T-helper 17 cell (primary cell): ENCODE results near the gene IRF7. TPM values are rescaled to one million over a fixed set of nuclear protein-coding genes. Genes with fewer than 3 reads are reported as not detected.
A peak's percentile ranks its signal among the peaks of the same experiment; 100 is the strongest.
"Not testable (repeated sequence)": the region's sequence is repeated elsewhere in the genome, so short reads cannot be mapped to it uniquely, and the experiment has no call there.

Source experiments
- ATAC-seq: fragments of 150-1000 bp; cut with Tn5 transposase; 2 replicates; pipeline ENCODE4 v1.10.0; 2021; ENCODE audit warnings: mild to moderate bottlenecking, moderate library complexity
- DNase-seq, 3 donors: peaks; one replicate each; pipeline versions ENCODE4 v3.0.0 to v3.0.0-alpha.2; 2020 to 2021
- H3K9me3 ChIP-seq: one replicate; pipeline ENCODE4 v1.7.0; 2013; ENCODE audit warnings: low read length, mild to moderate bottlenecking; ENCODE audit not compliant: control insufficient read depth, poor library complexity, severe bottlenecking
- H3K27ac Mint-ChIP-seq: one replicate; pipeline ENCODE4 v1.8.0; 2022; ENCODE audit warnings: mild to moderate bottlenecking, moderate library complexity, mixed read lengths
- H3K27me3 Mint-ChIP-seq: one replicate; pipeline ENCODE4 v1.8.0; 2022; ENCODE audit warnings: mixed read lengths
- H3K36me3 Mint-ChIP-seq: one replicate; pipeline ENCODE4 v1.8.0; 2022; ENCODE audit warnings: low read depth, mixed read lengths
- H3K4me1 Mint-ChIP-seq: one replicate; pipeline ENCODE4 v1.8.0; 2022; ENCODE audit warnings: mild to moderate bottlenecking, mixed read lengths
- H3K4me3 Mint-ChIP-seq: one replicate; pipeline ENCODE4 v1.8.0; 2022; ENCODE audit warnings: mild to moderate bottlenecking, moderate library complexity, mixed read lengths
- total RNA-seq, 4 donors: library from RNA in 2 of 4; stranded (reverse) in 2 of 4; gene quantifications; one replicate each; pipeline ENCODE4 v1.2.3 and lab custom pipeline; 2022 to 2026

IRF7 gene
- total RNA-seq, 2 donors from 2014 or later, result 40.3 to 44.0 TPM

DNA sequence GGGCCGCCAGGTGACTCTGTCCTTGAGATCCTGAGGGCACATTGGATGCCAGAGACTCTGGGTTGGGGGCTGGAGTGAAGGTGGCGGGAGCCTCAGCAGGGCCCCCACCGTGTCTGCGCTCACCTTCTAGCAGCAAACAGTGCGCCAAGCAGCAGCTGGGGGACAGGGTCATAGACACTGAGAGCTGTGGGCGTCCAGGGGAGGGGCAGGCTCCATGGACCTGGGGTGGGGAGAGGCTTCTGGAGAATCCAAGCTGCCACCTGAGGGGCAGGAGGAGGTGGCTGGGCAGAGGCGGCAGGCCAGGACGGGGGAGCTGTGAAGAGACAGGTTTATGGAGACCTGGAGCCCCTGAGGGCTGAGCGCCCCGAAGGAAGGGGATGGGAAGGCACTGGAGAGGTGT is 31.5 kb downstream of the IRF7 start:
- Mint-ChIP-seq H3K4me3 (no peak overlapping the region), H3K27ac (no peak overlapping the region), H3K27me3 (no peaks in the 10 kb centered on the region), H3K4me1 (peaks cover 35% of the 10 kb centered on the region), H3K36me3 (no peaks in the 10 kb centered on the region)
- ATAC-seq (no peak), DNase-seq (no peak)
- H3K9me3 ChIP-seq, result no peaks in the 10 kb centered on the region

DNA sequence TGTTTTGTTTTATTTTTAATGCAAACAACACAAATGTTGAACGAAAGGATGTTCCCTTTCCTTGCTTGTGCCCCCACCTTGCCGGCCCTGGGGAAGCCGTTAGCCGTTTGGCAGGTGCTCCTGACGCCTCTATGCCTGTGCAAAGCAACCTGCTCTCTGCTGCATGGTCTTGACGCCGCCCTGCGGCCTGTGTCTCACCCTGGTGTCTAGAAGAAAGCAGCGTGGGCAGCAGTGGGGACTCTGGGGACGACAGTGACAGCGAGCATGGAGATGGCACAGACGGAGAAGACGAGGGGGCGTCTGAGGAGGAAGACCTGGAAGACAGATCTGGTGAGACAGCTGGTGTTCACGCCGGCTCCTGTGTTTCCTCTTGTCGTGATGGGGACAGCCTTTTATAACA is 34.0 kb downstream of the IRF7 start:
- H3K27me3 Mint-ChIP-seq, result no peaks in the 10 kb centered on the region
- ATAC-seq, result no peak
- peak overlapping the region; percentile 41 for H3K27ac Mint-ChIP-seq
- H3K9me3 ChIP-seq, result no peaks in the 10 kb centered on the region
- peaks cover 39% of the 10 kb centered on the region for H3K4me1 Mint-ChIP-seq
- H3K4me3 Mint-ChIP-seq, result no peak overlapping the region
- H3K36me3 Mint-ChIP-seq, result no peaks in the 10 kb centered on the region
- DNase-seq, result no peak

DNA sequence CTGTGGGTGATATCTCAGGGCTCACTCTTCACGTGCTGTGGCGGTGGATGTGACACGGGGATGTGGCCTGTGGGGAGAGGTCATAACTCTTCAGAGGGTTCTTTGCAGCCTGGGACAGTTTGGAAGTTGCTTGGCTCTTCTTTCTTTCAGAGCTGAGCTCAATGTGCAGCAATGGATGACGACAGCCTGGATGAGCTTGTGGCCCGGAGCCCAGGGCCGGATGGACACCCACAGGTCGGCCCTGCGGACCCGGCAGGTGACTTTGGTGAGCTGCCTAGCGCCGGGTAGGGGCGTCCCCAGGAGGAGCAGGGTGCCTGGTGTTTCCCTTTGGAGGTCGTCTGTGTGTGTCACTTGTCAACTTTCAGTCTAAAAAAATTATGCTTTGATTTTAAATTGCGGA is 34.4 kb downstream of the IRF7 start:
- no peaks in the 10 kb centered on the region for H3K27me3 Mint-ChIP-seq
- H3K9me3 ChIP-seq, result no peaks in the 10 kb centered on the region
- no peak overlapping the region for H3K4me3 Mint-ChIP-seq
- H3K4me1 Mint-ChIP-seq, result peaks cover 36% of the 10 kb centered on the region
- H3K27ac Mint-ChIP-seq, result no peak overlapping the region
- H3K36me3 Mint-ChIP-seq, result no peaks in the 10 kb centered on the region
- ATAC-seq (no peak), DNase-seq (no peak)

DNA sequence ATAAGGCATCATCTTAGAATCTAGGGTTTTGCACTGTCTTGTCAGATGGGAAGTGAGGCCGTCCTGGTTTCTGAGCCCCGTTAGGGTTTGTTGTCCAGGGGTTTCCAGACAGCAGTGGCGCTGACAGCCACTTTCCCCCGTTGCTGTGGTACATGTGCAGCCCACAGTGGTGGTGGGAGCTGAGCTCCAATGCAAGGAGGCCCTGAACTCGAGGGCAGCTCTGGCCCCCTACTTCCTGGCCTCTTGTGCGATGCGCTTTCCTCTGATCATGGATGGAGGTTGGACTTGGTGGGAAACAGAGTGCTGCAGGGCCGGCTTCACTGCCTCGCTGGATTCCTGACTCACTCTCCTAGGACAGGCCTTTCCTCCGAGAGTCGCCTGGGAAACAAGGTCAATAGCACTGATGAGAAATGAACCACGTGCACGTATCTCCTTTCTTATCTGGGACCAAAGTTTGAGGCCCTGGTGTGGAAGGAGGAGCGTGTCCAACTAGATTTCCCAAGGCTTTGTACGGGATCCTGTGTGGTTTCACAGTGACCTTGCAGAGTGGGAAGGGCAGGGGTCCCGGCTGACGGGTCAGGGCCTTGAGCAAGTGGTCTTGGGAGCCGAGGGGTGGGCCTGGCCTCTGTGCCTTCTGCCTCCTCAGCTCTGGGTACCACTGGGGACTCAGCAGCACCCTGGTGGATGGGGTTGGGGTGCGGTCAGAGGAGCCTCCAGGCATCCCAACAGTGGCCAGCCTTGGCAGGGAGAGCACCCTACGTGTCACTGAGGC is 35.7 kb downstream of the IRF7 start:
- no peak for DNase-seq
- H3K36me3 Mint-ChIP-seq, result no peaks in the 10 kb centered on the region
- peak overlapping the region; percentile 33 for H3K4me3 Mint-ChIP-seq
- no peaks in the 10 kb centered on the region for H3K9me3 ChIP-seq
- peaks cover 37% of the 10 kb centered on the region for H3K4me1 Mint-ChIP-seq
- no peaks in the 10 kb centered on the region for H3K27me3 Mint-ChIP-seq
- no peak for ATAC-seq
- H3K27ac Mint-ChIP-seq, result no peak overlapping the region

DNA sequence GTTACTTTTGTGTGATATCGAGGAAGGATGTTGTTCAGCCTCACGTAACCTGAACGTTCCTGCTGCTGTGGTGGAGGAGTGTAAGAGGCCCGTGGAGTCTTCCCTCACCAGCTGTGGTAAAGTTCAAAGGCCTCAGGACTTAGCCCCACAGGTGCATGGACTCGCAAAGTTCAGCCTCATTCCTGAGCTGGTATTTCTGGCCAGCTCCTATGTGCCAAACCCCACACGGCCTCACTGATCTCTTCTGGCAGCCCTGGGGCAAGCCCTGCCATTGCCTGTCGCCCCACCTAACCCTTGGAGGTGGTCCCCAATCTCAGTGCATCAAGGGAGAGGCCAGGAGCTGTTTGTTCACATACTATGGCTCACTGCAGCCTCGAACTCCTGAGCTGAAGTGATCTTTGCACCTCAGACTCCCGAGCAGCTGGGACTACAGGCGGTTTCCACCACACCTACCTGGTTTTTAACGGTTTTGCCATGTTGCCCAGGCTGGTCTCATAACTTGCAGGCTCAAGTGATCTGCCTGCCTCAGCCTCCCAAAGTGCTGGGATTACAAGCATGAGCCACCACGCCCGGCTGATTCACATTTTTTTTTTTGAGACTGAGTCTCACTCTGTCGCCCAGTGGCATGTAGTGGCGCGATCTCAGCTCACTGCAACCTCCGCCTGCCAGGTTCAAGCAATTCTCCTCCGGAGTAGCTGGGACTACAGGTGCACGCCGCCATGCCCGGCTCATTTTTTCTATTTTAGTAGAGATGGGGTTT is 37.3 kb downstream of the IRF7 start:
- H3K27me3 Mint-ChIP-seq, result no peaks in the 10 kb centered on the region
- peak overlapping the region; percentile 75 for H3K27ac Mint-ChIP-seq
- H3K4me1 Mint-ChIP-seq, result peaks cover 44% of the 10 kb centered on the region
- H3K36me3 Mint-ChIP-seq, result no peaks in the 10 kb centered on the region
- DNase-seq (no peak), ATAC-seq (no peak)
- H3K4me3 Mint-ChIP-seq, result peak overlapping the region; percentile 84
- H3K9me3 ChIP-seq, result no peaks in the 10 kb centered on the region

DNA sequence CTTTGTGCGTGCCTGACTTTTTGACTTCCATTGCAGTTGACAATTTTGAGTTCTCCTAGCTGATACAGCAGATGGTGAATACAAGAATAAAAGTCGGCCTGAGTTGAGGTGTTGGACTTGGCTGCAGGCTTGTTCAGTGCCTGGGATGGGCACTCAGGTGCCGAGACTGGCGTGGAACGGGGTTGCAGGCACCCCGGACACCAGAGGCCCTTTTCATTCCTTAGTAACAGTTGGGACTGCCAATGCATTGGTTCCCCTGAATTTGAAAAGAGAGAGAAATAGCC is 38.2 kb downstream of the IRF7 start:
- DNase-seq (no peak), ATAC-seq (no peak)
- Mint-ChIP-seq H3K27me3 (no peaks in the 10 kb centered on the region), H3K4me3 (peak overlapping the region; percentile 84), H3K36me3 (no peaks in the 10 kb centered on the region), H3K27ac (peak overlapping the region; percentile 75), H3K4me1 (peaks cover 44% of the 10 kb centered on the region)
- H3K9me3 ChIP-seq, result no peaks in the 10 kb centered on the region

DNA sequence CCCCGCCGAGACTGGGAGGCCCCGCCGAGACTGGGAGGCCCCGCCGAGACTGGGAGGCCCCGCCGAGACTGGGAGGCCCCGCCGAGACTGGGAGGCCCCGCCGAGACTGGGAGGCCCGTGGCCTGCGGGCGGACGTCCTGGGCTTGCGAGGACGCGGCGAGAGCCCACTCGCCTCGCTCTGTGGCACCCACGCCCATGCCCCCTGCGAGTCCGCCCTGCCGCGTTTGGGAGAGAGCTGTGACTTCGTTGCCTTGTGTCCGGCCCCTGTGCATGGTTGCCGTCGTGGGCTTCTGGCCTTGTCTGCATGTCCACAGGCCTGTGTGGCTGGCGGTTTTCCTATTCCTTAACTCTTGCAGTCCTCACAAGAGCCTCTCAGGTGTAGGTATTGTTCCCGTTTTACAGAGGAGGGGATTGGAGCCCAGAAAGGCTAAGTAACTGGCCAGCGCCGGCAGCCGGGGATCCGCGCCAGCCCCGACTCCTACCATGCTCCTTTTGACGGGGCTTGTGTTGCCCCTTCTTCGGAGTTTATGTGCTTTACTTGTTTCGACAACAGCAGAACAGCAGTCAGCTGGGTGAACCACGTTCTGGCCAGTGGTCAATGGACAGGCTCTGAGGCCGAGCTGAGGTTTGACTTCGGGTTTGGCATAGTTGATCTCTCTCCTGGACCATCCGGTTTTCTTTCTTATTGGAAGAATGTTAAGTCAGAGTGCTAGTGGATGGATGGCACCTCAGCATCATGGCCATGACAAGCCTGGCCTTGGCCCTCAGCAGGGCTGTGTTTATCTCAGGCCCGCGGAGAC is 38.7 kb downstream of the IRF7 start:
- no peak for ATAC-seq
- DNase-seq, result no peak
- peak overlapping the region; percentile 84 for H3K4me3 Mint-ChIP-seq
- H3K27ac Mint-ChIP-seq, result peak overlapping the region; percentile 75
- no peaks in the 10 kb centered on the region for H3K36me3 Mint-ChIP-seq
- H3K4me1 Mint-ChIP-seq, result peaks cover 44% of the 10 kb centered on the region
- no peaks in the 10 kb centered on the region for H3K9me3 ChIP-seq
- H3K27me3 Mint-ChIP-seq, result no peaks in the 10 kb centered on the region

DNA sequence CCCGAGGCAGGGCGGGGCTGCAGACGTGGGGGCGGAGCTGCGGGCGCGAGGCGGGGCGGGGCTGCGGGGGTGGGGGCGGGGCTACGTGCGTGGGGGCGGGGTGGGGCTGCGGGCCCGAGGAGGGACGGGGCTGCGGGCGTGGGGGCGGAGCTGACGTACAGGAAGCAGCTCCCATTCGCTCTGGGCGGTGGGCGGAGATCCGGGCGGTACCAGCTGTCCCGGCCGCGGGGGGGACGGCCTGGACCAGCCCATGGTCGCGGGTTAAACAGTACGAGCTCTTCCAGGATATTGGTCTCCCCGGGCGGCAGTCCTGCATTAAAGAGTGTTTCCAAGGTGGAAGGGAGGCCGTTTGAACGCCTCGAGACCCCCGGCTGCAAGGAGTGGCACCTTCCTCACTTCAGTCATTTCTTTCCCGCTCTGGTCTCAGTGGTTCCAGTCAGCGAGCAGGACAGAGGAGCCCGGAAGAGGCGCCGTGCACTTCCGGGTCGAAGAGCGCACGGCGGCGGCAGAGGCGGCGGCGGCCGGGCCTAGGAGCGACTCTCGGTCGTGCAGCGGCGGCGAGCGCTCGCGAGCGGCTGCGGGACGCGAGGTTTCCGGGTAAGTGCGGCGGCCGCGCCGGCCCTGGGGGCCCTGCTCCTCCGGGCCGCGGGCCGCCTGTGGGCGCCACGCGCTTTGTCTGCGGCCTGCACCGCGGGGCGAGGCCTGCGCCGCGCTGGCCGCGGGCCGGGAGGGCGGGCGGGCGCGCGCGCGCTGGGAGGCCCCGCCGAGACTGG is 39.6 kb downstream of the IRF7 start, which contains the start of gene PHRF1:
PHRF1 (plus strand) TSS at position 475 of the 773 bp plus-strand sequence. CDS start 5,043 bp downstream, outside the sequence.
- ATAC-seq (peak; percentile 88), DNase-seq (peak; percentile 94 to 96 (median 95))
- Mint-ChIP-seq H3K27me3 (no peaks in the 10 kb centered on the region), H3K27ac (peak within 1 kb of the TSS; percentile 87), H3K36me3 (no peaks in the 10 kb centered on the region), H3K4me3 (peak within 1 kb of the TSS; percentile 94), H3K4me1 (peaks cover 36% of the 10 kb centered on the region)
- no peaks in the 10 kb centered on the region for H3K9me3 ChIP-seq

DNA sequence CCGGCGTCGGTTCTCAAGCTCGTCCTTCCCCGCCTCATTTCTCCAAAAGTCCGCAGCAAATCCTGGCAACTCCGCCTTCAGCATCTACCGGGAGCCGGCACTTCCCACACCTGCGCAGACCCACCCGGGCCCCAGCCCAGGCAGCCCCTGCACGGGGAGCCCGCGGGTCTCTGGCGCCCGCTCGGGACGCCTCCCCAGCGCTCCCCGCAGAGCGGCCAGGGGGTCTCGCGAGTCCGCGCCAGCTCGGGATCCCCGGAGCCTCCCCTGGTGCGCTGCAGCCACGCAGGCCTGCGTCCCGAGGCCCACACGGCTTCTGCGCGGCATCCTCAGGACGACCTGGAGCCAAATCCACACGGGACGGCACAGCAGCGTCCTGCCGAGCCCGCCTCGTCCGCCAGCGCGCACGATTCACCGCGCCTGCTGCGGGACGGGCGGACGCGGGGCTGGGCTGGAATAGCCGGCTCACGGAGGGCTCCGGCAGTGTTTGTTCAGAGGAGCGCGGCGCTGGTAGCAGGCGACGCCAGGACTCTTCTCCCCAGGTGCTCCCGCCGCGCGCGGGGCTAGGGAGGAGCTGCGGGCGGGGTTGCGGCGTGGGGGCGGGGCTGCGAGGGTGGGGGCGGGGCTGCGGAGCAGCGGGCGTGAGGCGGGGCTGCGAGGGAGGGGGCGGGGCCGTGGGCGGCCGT is 40.3 kb downstream of the IRF7 start:
- H3K27ac Mint-ChIP-seq, result peak overlapping the region; percentile 87
- H3K9me3 ChIP-seq, result no peaks in the 10 kb centered on the region
- no peak for DNase-seq
- H3K4me1 Mint-ChIP-seq, result peaks cover 34% of the 10 kb centered on the region
- no peaks in the 10 kb centered on the region for H3K36me3 Mint-ChIP-seq
- peak overlapping the region; percentile 94 for H3K4me3 Mint-ChIP-seq
- no peaks in the 10 kb centered on the region for H3K27me3 Mint-ChIP-seq
- ATAC-seq, result no peak

DNA sequence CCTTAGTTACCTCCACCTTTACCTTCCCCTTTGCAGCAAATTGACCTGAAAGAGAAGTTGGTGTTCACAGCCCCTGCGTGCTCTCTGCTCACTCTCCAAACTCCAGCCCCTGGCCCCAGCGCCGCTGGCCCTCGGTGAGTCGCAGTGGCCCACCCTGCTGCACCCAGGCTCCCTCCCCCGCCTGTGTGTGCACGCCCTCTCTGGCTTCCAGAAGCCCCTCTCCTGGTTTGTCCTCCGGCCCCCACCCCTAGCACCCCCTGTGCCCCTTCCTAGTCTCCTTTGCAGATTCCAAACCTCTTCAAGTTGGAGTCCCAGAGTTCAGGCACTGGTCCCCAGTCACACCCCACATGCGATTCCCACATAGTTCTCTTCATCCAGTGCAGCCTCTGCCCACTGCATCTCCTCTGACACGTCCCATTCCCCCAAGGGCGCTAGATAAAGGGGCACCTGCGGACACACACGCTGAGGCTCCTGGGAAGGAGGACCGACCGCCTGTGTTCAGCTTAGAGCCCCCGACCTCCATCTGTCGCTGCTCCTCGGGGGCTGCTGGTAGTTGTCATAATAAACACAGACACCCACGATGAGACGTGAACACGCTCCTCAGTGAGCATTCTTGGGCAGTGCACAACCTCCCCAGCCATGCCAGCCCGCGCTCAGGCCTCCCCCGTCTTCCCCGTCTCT is 41.0 kb downstream of the IRF7 start:
- no peaks in the 10 kb centered on the region for H3K27me3 Mint-ChIP-seq
- no peaks in the 10 kb centered on the region for H3K9me3 ChIP-seq
- ATAC-seq (no peak), DNase-seq (no peak)
- H3K27ac Mint-ChIP-seq, result peak overlapping the region; percentile 29
- peaks cover 32% of the 10 kb centered on the region for H3K4me1 Mint-ChIP-seq
- no peaks in the 10 kb centered on the region for H3K36me3 Mint-ChIP-seq
- H3K4me3 Mint-ChIP-seq, result peak overlapping the region; percentile 90

DNA sequence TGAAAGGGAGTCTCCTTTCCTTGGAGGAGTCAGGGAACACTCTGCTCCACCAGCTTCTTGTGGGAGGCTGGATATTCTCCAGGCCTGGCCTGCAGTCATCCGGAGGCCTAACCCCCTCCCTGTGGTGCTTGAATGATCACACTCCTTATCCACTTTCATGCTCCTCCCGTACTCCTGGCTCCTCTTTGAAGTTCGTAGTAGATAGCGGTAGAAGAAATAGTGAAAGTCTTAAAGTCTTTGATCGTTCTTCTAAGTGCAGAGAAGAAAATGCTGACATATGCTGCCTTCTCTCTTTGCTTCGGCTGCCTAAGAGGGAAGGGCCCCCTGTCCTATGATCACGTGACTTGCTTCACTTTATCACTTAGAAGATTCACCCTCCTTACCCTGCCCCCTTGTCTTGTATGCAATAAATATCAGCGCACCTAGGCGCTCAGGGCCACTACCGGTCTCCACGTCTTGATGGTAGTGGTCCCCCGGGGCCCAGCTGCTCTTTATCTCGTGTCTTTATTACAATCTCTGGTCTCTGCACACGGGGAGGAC is 41.6 kb downstream of the IRF7 start:
- H3K27me3 Mint-ChIP-seq, H3K36me3 Mint-ChIP-seq, DNase-seq, ATAC-seq, H3K9me3 ChIP-seq: not testable (repeated sequence)
- peaks cover 26% of the 10 kb centered on the region for H3K4me1 Mint-ChIP-seq
- peak overlapping the region; percentile 90 for H3K4me3 Mint-ChIP-seq
- peak overlapping the region; percentile 29 for H3K27ac Mint-ChIP-seq
